ENCODE measurements around the gene ARCN1.

Gene ARCN1

GRCh38 chr11:118572061-118572980 lies at the start of gene ARCN1:
Gene ARCN1 (plus strand): TSS chr11:118572409. CDS start chr11:118572548, 139 bp downstream.
- TF ChIP-seq GATA3 (IDR thresholded peaks at IDR 0.05; ENCODE audit: low read depth, low read length) = no peak
- TF ChIP-seq GATA2 (IDR thresholded peaks at IDR 0.05; ENCODE audit: low read depth, low read length) = no peak

GRCh38 chr11:118522571-118523072 lies 49.6 kb upstream of the ARCN1 start:
- TF ChIP-seq GATA2 (IDR thresholded peaks at IDR 0.05; ENCODE audit: low read depth, low read length) = no peak
- TF ChIP-seq GATA3 (IDR thresholded peaks at IDR 0.05; ENCODE audit: low read depth, low read length) = no peak

GRCh38 chr11:118524356-118524755 lies 47.9 kb upstream of the ARCN1 start:
- TF ChIP-seq GATA3 (IDR thresholded peaks at IDR 0.05; ENCODE audit: low read depth, low read length) (no peak), GATA2 (IDR thresholded peaks at IDR 0.05; ENCODE audit: low read depth, low read length) (no peak)

- TF ChIP-seq GATA2 (IDR thresholded peaks at IDR 0.05; ENCODE audit: low read depth, low read length) (no peak), GATA3 (IDR thresholded peaks at IDR 0.05; ENCODE audit: low read depth, low read length) (no peak)
These were observed 47.3 kb upstream of the ARCN1 start for GRCh38 chr11:118524757-118525470.

GRCh38 chr11:118526688-118527087 lies 45.5 kb upstream of the ARCN1 start:
- no peak for TF ChIP-seq GATA3 (IDR thresholded peaks at IDR 0.05; ENCODE audit: low read depth, low read length)
- TF ChIP-seq GATA2 (IDR thresholded peaks at IDR 0.05; ENCODE audit: low read depth, low read length) = no peak

GRCh38 chr11:118527109-118527508 lies 45.1 kb upstream of the ARCN1 start, which contains the start of gene TTC36:
Gene TTC36 (plus strand): TSS chr11:118527474. CDS start chr11:118527495, 21 bp downstream.
- TF ChIP-seq GATA3 (IDR thresholded peaks at IDR 0.05; ENCODE audit: low read depth, low read length) (no peak), GATA2 (IDR thresholded peaks at IDR 0.05; ENCODE audit: low read depth, low read length) (no peak)

GRCh38 chr11:118528511-118528910 lies 43.7 kb upstream of the ARCN1 start:
- TF ChIP-seq GATA3 (IDR thresholded peaks at IDR 0.05; ENCODE audit: low read depth, low read length) = no peak
- TF ChIP-seq GATA2 (IDR thresholded peaks at IDR 0.05; ENCODE audit: low read depth, low read length) = no peak

- no peak for TF ChIP-seq GATA2 (IDR thresholded peaks at IDR 0.05; ENCODE audit: low read depth, low read length)
- no peak for TF ChIP-seq GATA3 (IDR thresholded peaks at IDR 0.05; ENCODE audit: low read depth, low read length)
These were observed 42.5 kb upstream of the ARCN1 start for GRCh38 chr11:118529584-118530175.

GRCh38 chr11:118530180-118530682 lies 42.0 kb upstream of the ARCN1 start:
- TF ChIP-seq GATA3 (IDR thresholded peaks at IDR 0.05; ENCODE audit: low read depth, low read length) (no peak), GATA2 (IDR thresholded peaks at IDR 0.05; ENCODE audit: low read depth, low read length) (no peak)

GRCh38 chr11:118530683-118531596 lies 41.3 kb upstream of the ARCN1 start, which contains the start of gene TMEM25:
Gene TMEM25 (plus strand): TSS chr11:118531192. CDS start chr11:118531802, 610 bp downstream.
- TF ChIP-seq GATA2 (IDR thresholded peaks at IDR 0.05; ENCODE audit: low read depth, low read length) = no peak
- no peak for TF ChIP-seq GATA3 (IDR thresholded peaks at IDR 0.05; ENCODE audit: low read depth, low read length)

- TF ChIP-seq GATA2 (IDR thresholded peaks at IDR 0.05; ENCODE audit: low read depth, low read length) (no peak), GATA3 (IDR thresholded peaks at IDR 0.05; ENCODE audit: low read depth, low read length) (no peak)
These were observed 40.6 kb upstream of the ARCN1 start for GRCh38 chr11:118531597-118532084.

- TF ChIP-seq GATA3 (IDR thresholded peaks at IDR 0.05; ENCODE audit: low read depth, low read length) = no peak
- TF ChIP-seq GATA2 (IDR thresholded peaks at IDR 0.05; ENCODE audit: low read depth, low read length) = no peak
These were observed 40.1 kb upstream of the ARCN1 start for GRCh38 chr11:118532091-118532490.
